OCI-LY7 (cell line): ENCODE measurements around the gene RBM33. TPM values are rescaled to one million over a fixed set of nuclear protein-coding genes. Genes with fewer than 3 reads are reported as not detected.
A peak's percentile ranks its signal among the peaks of the same experiment; 100 is the strongest.

ENCODE experiments used
- BruUV-seq: library from RNA; stranded (reverse); fragments of 400-500 nt; replicated peaks from 2 replicates; lab custom pipeline; 2021; lab: Mats Ljungman, UMichigan
- CTCF ChIA-PET: fragments of 300-600 bp; sonication (Branson Sonifier 250); formaldehyde crosslinking; loops from one replicate; lab custom pipeline; 2022; ENCODE audit warnings: antibody characterized with exemption; ENCODE audit not compliant: unreplicated experiment; lab: Charles Lee
- POLR2A ChIA-PET: fragments of 300-600 bp; sonication (Branson Sonifier 250); formaldehyde crosslinking; loops from one replicate; lab custom pipeline; 2022; ENCODE audit warnings: antibody characterized with exemption; lab: Charles Lee
- DNase-seq: peaks from one replicate; pipeline ENCODE4 v3.0.0-alpha.2; 2015; ENCODE audit warnings: low spot score
- H2AFZ ChIP-seq: fragments of 200-600 bp; sonication (generic), shearing (Covaris generic); 2 replicates; pipeline ENCODE4 v1.6.1; 2014; ENCODE audit warnings: mild to moderate bottlenecking, antibody characterized with exemption, low read length, moderate library complexity
- H3K27ac ChIP-seq: fragments of 200-600 bp; sonication (generic); 2 replicates; pipeline ENCODE4 v1.5.1; 2014; ENCODE audit warnings: mixed run types, low read depth, mild to moderate bottlenecking, moderate library complexity, low read length, inconsistent platforms; ENCODE audit not compliant: poor library complexity, severe bottlenecking
- H3K36me3 ChIP-seq: fragments of 200-600 bp; sonication (generic); 2 replicates; pipeline ENCODE4 v1.6.1; 2014; ENCODE audit warnings: mild to moderate bottlenecking, antibody characterized with exemption, low read length, moderate library complexity, mixed read lengths; ENCODE audit not compliant: insufficient read depth
- H3K4me1 ChIP-seq: fragments of 200-600 bp; sonication (generic); 2 replicates; pipeline ENCODE4 v1.5.1; 2014; ENCODE audit warnings: mild to moderate bottlenecking, low read length; ENCODE audit not compliant: insufficient read depth, poor library complexity, severe bottlenecking
- H3K4me2 ChIP-seq: fragments of 200-600 bp; sonication (generic); 2 replicates; pipeline ENCODE4 v1.6.1; 2014; ENCODE audit warnings: mild to moderate bottlenecking, low read length
- H3K4me3 ChIP-seq: fragments of 200-600 bp; sonication (generic); 2 replicates; pipeline ENCODE4 v1.5.1; 2014; ENCODE audit warnings: mild to moderate bottlenecking, low read depth, low read length; ENCODE audit not compliant: poor library complexity, severe bottlenecking
- H3K79me2 ChIP-seq: fragments of 200-600 bp; sonication (generic); 2 replicates; pipeline ENCODE4 v1.6.1; 2016; ENCODE audit warnings: low read depth, mild to moderate bottlenecking, low read length, moderate library complexity, mixed read lengths; ENCODE audit not compliant: insufficient read depth
- H3K9me2 ChIP-seq: fragments of 200-600 bp; sonication (generic); 2 replicates; pipeline ENCODE4 v1.6.1; 2016; ENCODE audit warnings: mild to moderate bottlenecking, low read length, mixed read lengths; ENCODE audit not compliant: insufficient read depth
- H3K9me3 ChIP-seq: fragments of 200-600 bp; sonication (generic); 2 replicates; pipeline ENCODE4 v1.6.1; 2014; ENCODE audit warnings: mild to moderate bottlenecking, mixed run types, low read length, mixed read lengths
- H4K20me1 ChIP-seq: fragments of 200-600 bp; sonication (generic); 2 replicates; pipeline ENCODE4 v1.6.1; 2014; ENCODE audit warnings: mild to moderate bottlenecking, antibody characterized with exemption, low read length, moderate library complexity, mixed read lengths; ENCODE audit not compliant: insufficient read depth
- EZH2phosphoT487 ChIP-seq: fragments of 200-600 bp; sonication (generic); IDR thresholded peaks from 2 replicates; pipeline ENCODE4 v1.6.1; 2018; ENCODE audit warnings: low read depth, borderline replicate concordance, mild to moderate bottlenecking, mixed run types, antibody characterized with exemption, low read length, moderate library complexity, mixed read lengths
- intact Hi-C: fragments of 100-400 bp; cut with micrococcal nuclease; formaldehyde crosslinking; loops from one replicate; pipeline ENCODE4 v1.10.0; 2022; ENCODE audit not compliant: unreplicated experiment
- total RNA-seq, 2 experiments: library from RNA; depleted of rRNA in 1 of 2; stranded (reverse); fragments of >200 nt in 1 of 2; shearing (Covaris generic) in 1 of 2; gene quantifications; 2 replicates each; pipeline ENCODE4 v1.2.3, GENCODE V29; 2014 to 2022
- TF ChIP-seq, protein P1 (sequence below): fragments of 200-600 bp; sonication (generic); conservative IDR thresholded peaks from 2 replicates; pipeline ENCODE4 v1.5.1; 2014; ENCODE audit warnings: mild to moderate bottlenecking, antibody characterized with exemption, low read length, moderate library complexity, mixed read lengths

Gene RBM33
- total RNA-seq, 2 experiments from 2014 or later, result 67.6 to 127 TPM

GRCh38 chr7:155795401-155795800 is 150.9 kb downstream of the RBM33 start:
- H4K20me1 ChIP-seq, result no peaks in the 10 kb centered on the region
- TF ChIP-seq EZH2phosphoT487, result no peak
- TF ChIP-seq, protein P1, sequence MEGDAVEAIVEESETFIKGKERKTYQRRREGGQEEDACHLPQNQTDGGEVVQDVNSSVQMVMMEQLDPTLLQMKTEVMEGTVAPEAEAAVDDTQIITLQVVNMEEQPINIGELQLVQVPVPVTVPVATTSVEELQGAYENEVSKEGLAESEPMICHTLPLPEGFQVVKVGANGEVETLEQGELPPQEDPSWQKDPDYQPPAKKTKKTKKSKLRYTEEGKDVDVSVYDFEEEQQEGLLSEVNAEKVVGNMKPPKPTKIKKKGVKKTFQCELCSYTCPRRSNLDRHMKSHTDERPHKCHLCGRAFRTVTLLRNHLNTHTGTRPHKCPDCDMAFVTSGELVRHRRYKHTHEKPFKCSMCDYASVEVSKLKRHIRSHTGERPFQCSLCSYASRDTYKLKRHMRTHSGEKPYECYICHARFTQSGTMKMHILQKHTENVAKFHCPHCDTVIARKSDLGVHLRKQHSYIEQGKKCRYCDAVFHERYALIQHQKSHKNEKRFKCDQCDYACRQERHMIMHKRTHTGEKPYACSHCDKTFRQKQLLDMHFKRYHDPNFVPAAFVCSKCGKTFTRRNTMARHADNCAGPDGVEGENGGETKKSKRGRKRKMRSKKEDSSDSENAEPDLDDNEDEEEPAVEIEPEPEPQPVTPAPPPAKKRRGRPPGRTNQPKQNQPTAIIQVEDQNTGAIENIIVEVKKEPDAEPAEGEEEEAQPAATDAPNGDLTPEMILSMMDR, result no peak
- H3K9me3 ChIP-seq, result no peaks in the 10 kb centered on the region
- H3K4me1 ChIP-seq, result no peaks in the 10 kb centered on the region
- no peak overlapping the region for H3K4me3 ChIP-seq
- CTCF ChIA-PET, result no interaction called here
- no peak overlapping the region for H2AFZ ChIP-seq
- POLR2A ChIA-PET, result interaction anchor here (0.7 kb wide), 1 partner anchor 1202 kb away, joined by 5 read pairs; no protein-coding TSS in a partner anchor
- no TSS peak for BruUV-seq
- H3K27ac ChIP-seq, result no peak overlapping the region
- no peaks in the 10 kb centered on the region for H3K9me2 ChIP-seq
- no peak for DNase-seq
- no peaks in the 10 kb centered on the region for H3K36me3 ChIP-seq
- no peaks in the 10 kb centered on the region for H3K79me2 ChIP-seq
- H3K4me2 ChIP-seq, result no peak overlapping the region
- intact Hi-C loops, result loop anchor here (5.0 to 10.0 kb wide), 2 partner anchors 677 to 1029 kb away; no protein-coding TSS in a partner anchor

GRCh38 chr7:155795951-155796350 is 151.5 kb downstream of the RBM33 start:
- no TSS peak for BruUV-seq
- Histone ChIP-seq H3K79me2 (no peaks in the 10 kb centered on the region), H2AFZ (no peak overlapping the region), H3K36me3 (no peaks in the 10 kb centered on the region), H3K27ac (no peak overlapping the region), H3K4me3 (no peak overlapping the region), H3K4me1 (no peaks in the 10 kb centered on the region), H3K4me2 (no peak overlapping the region), H4K20me1 (no peaks in the 10 kb centered on the region), H3K9me3 (no peaks in the 10 kb centered on the region), H3K9me2 (no peaks in the 10 kb centered on the region)
- ChIA-PET POLR2A (no interaction called here), CTCF (no interaction called here)
- no peak for TF ChIP-seq EZH2phosphoT487
- TF ChIP-seq, protein P1, result no peak
- intact Hi-C loops, result loop anchor here (5.0 to 10.0 kb wide), 2 partner anchors 676 to 1029 kb away; no protein-coding TSS in a partner anchor
- DNase-seq, result no peak

GRCh38 chr7:155796381-155797261 is 152.2 kb downstream of the RBM33 start:
- Histone ChIP-seq H3K9me2 (no peaks in the 10 kb centered on the region), H3K27ac (no peak overlapping the region), H4K20me1 (no peaks in the 10 kb centered on the region), H3K4me3 (no peak overlapping the region), H3K4me2 (no peak overlapping the region), H3K79me2 (no peaks in the 10 kb centered on the region), H2AFZ (no peak overlapping the region), H3K4me1 (no peaks in the 10 kb centered on the region), H3K36me3 (no peaks in the 10 kb centered on the region), H3K9me3 (no peaks in the 10 kb centered on the region)
- POLR2A ChIA-PET, result interaction anchor here (0.6 kb wide), 1 partner anchor 117 kb away, joined by 4 read pairs; no protein-coding TSS in a partner anchor
- CTCF ChIA-PET, result interaction anchor here (0.5 kb wide), 1 partner anchor 974 kb away, joined by 3 read pairs; no protein-coding TSS in a partner anchor
- no peak for TF ChIP-seq EZH2phosphoT487
- TF ChIP-seq, protein P1, result peak; percentile 59
- DNase-seq, result peak; percentile 44
- BruUV-seq, result no TSS peak
- intact Hi-C loops, result loop anchor here (5.0 to 10.0 kb wide), 2 partner anchors 676 to 1028 kb away; no protein-coding TSS in a partner anchor
